Panc1 (cell line): ENCODE results near the gene GBX1. TPM values are rescaled to one million over a fixed set of nuclear protein-coding genes. Genes with fewer than 3 reads are reported as not detected.
A peak's percentile ranks its signal among the peaks of the same experiment; 100 is the strongest.

ENCODE experiments used
- ATAC-seq: fragments of 200-7000 bp; cut with Tn5 transposase; 2 replicates; pipeline ENCODE4 v1.9.1; 2020; ENCODE audit warnings: mild to moderate bottlenecking, moderate library complexity
- BruUV-seq: library from RNA; stranded (reverse); fragments of 400-500 nt; replicated peaks from 2 replicates; lab custom pipeline; 2021; lab: Mats Ljungman, UMichigan
- CTCF ChIA-PET: fragments of 300-600 bp; sonication (Branson Sonifier 250); formaldehyde crosslinking; loops from one replicate; lab custom pipeline; 2022; ENCODE audit warnings: antibody characterized with exemption; lab: Charles Lee
- POLR2A ChIA-PET: fragments of 300-600 bp; sonication (Branson Sonifier 250); formaldehyde crosslinking; loops from one replicate; lab custom pipeline; 2022; ENCODE audit warnings: antibody characterized with exemption; lab: Charles Lee
- DNase-seq: peaks from one replicate; pipeline ENCODE4 v3.0.0-alpha.2; 2010; ENCODE audit warnings: low read depth, low spot score
- H3K27ac ChIP-seq: 2 replicates; pipeline ENCODE4 v1.5.1; 2011; ENCODE audit warnings: mild to moderate bottlenecking, low read length, inconsistent platforms
- H3K27me3 ChIP-seq: fragments of 200-500 bp; sonication (Bioruptor generic); 2 replicates; pipeline ENCODE4 v1.6.0; 2014; ENCODE audit warnings: low read length, inconsistent platforms; ENCODE audit not compliant: control insufficient read depth, insufficient read depth
- H3K36me3 ChIP-seq: fragments of 200-500 bp; sonication (Bioruptor generic); 2 replicates; pipeline ENCODE4 v1.5.1; 2014; ENCODE audit warnings: inconsistent platforms, mild to moderate bottlenecking, low read length, moderate library complexity; ENCODE audit not compliant: control insufficient read depth, insufficient read depth
- H3K4me1 ChIP-seq: 2 replicates; pipeline ENCODE4 v1.5.1; 2011; ENCODE audit warnings: inconsistent platforms, mild to moderate bottlenecking, low read length, moderate library complexity; ENCODE audit not compliant: control insufficient read depth, insufficient read depth
- H3K4me3 ChIP-seq, 2 experiments: 2 replicates each; pipeline ENCODE4 v1.5.1; 2011 to 2012; ENCODE audit warnings: low read depth in 2 of 2, low read length in 2 of 2, mild to moderate bottlenecking in 2 of 2, inconsistent platforms in 1 of 2, moderate library complexity in 1 of 2
- H3K9me3 ChIP-seq: fragments of 200-500 bp; sonication (Bioruptor generic); 2 replicates; pipeline ENCODE4 v1.5.1; 2014; ENCODE audit warnings: low read depth, mild to moderate bottlenecking, inconsistent platforms, low read length, moderate library complexity; ENCODE audit not compliant: control insufficient read depth, insufficient read depth
- POLR2AphosphoS5 ChIP-seq: IDR thresholded peaks from 2 replicates; pipeline ENCODE4 v1.6.1; 2012; ENCODE audit warnings: mild to moderate bottlenecking, low read depth, low read length, moderate library complexity
- SIN3A ChIP-seq: IDR thresholded peaks from 2 replicates; pipeline ENCODE4 v1.6.1; 2012; ENCODE audit warnings: low read depth, mild to moderate bottlenecking, low read length, moderate library complexity, borderline replicate concordance; ENCODE audit not compliant: insufficient read depth
- TCF7L2 ChIP-seq: IDR thresholded peaks from 2 replicates; pipeline ENCODE4 v1.6.1; 2011; ENCODE audit warnings: mild to moderate bottlenecking, low read depth, low read length, inconsistent platforms
- in situ Hi-C: cut with HindIII; loops from 2 replicates; pipeline ENCODE4 v1.10.0; 2016; ENCODE audit warnings: low sequenced_read_pairs, low pct_unique_long_range_greater_than_20kb
- intact Hi-C: fragments of 100-400 bp; cut with micrococcal nuclease; formaldehyde crosslinking; loops from one replicate; pipeline ENCODE4 v1.10.0; 2022; ENCODE audit not compliant: unreplicated experiment
- total RNA-seq: library from RNA; stranded (reverse); gene quantifications from one replicate; pipeline ENCODE4 v1.2.1, GENCODE V29; 2021; ENCODE audit not compliant: unreplicated experiment
- TF ChIP-seq, protein P1 (sequence below), 2 experiments: IDR thresholded peaks; 2 replicates each; pipeline ENCODE4 v1.6.1; 2011 to 2012; ENCODE audit warnings: low read depth in 2 of 2, control low read depth in 1 of 2, low read length in 1 of 2, mild to moderate bottlenecking in 1 of 2, moderate library complexity in 1 of 2; ENCODE audit not compliant: insufficient read depth in 1 of 2
- TF ChIP-seq, protein P2 (sequence below): fragments of 450-650 bp; IDR thresholded peaks from 2 replicates; pipeline ENCODE4 v1.5.1; 2017; ENCODE audit warnings: mild to moderate bottlenecking

The GBX1 gene
- total RNA-seq, 1 experiment from 2014 or later = not detected

DNA sequence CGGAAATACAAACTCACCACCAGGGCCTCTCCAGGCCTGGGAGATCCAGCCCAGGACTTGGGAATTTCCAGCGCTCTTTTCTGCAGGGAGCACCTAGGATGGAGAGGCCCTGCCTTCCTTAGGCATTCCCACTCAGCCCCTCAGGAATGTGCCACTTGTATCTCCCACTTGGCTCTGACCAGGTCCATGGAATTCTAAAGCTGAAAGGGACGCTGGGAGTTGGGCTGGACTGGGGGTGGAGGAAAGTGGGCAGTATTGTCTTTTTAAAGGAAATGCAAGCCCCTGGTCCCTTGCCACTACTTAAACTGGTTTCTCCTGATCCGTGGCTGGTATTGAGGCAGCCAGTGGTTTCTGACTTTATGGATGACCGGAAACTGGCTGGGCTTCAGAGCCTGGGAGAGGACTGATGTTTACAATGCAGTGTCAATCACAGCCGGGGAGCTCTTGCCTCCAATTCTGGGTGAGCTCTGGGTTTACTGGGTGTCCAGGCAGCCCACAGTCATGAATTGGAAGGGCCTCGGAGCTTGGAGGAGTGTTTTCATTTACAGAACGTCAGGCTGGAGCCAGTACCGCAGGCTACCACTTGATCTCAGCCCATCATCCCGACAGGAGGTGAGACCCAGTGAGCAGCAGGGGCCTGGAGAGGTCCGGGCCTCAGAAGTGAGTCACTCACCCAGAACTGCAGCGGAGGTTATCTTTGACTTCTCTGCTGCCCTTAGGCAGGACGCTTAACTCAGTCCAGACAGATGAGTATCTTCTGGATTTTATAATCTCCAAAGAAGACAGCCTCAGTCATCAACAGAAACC lies 53.9 kb downstream of the GBX1 start:
- ChIA-PET CTCF (interaction anchor here (0.9 to 1.0 kb wide), 2 partner anchors 85 to 114 kb away, joined by 3 to 4 read pairs; partner anchors contain the start of genes ABCB8 and ABCF2), POLR2A (no interaction called here)
- Histone ChIP-seq H3K27ac (peak overlapping the region; percentile 65), H3K4me3 (0 out of 4 replicates have a peak overlapping the region, but pooled peaks of 1 of the 2 experiments have one; percentile 17), H3K9me3 (no peaks in the 10 kb centered on the region), H3K27me3 (no peaks in the 10 kb centered on the region), H3K4me1 (peaks cover 14% of the 10 kb centered on the region), H3K36me3 (no peaks in the 10 kb centered on the region)
- BruUV-seq = no TSS peak
- in situ Hi-C loops (no loop called here), intact Hi-C loops (loop anchor here (5.0 kb wide), 2 partner anchors 36 to 216 kb away; no protein-coding TSS in a partner anchor)
- TF ChIP-seq TCF7L2 = peak; percentile 59; the same call in 1 of the 2 replicates
- no peak for TF ChIP-seq SIN3A
- no peak for TF ChIP-seq POLR2AphosphoS5
- ATAC-seq = peak; percentile 44
- DNase-seq = no peak

DNA sequence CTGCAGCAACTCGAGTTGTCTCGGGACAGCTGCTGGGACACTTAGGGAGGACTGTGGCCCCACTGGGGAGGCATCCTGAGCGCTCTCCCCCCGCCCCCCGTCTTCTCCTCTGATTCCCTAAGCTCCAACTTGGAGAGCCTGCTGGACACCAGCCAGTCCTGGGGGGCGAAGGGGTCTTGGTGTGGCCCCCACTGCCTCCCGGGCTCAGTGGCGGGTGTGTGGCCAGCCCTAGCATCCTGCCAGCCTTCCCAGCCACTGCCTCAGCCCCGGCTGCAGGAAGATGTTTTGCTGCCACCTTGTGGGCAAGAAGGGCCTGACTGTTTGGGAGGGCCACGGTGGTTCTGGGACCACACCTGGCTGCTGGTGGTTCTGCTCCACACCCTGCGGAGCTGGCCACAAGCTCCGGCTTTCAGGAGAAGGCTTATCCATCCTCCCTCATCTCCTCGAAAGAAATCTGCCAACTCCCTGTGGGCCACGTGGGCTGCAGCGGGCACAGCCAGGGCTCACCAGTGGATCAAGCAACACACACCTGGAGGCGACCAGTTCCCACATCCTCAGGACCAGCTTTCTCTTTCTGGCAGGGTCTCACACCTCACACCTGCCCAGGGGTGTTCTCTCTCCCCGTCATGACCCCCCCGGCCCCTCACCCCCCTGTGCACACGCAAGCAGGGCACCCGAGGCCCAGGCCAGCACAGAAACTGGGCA lies 56.4 kb downstream of the GBX1 start:
- intact Hi-C loops = loop anchor here (2.0 to 5.0 kb wide), 3 partner anchors 34 to 214 kb away; no protein-coding TSS in a partner anchor
- H3K4me1 ChIP-seq = peaks cover 14% of the 10 kb centered on the region
- in situ Hi-C loops = no loop called here

More for the DNA sequence above, 56.4 kb downstream of the GBX1 start:
- Histone ChIP-seq H3K36me3 (no peaks in the 10 kb centered on the region), H3K27me3 (no peaks in the 10 kb centered on the region), H3K4me3 (no peak overlapping the region), H3K27ac (no peak overlapping the region), H3K9me3 (no peaks in the 10 kb centered on the region)
- TF ChIP-seq POLR2AphosphoS5 (no peak; the same call in 1 of the 2 replicates), TCF7L2 (no peak)
- TF ChIP-seq, protein P1, sequence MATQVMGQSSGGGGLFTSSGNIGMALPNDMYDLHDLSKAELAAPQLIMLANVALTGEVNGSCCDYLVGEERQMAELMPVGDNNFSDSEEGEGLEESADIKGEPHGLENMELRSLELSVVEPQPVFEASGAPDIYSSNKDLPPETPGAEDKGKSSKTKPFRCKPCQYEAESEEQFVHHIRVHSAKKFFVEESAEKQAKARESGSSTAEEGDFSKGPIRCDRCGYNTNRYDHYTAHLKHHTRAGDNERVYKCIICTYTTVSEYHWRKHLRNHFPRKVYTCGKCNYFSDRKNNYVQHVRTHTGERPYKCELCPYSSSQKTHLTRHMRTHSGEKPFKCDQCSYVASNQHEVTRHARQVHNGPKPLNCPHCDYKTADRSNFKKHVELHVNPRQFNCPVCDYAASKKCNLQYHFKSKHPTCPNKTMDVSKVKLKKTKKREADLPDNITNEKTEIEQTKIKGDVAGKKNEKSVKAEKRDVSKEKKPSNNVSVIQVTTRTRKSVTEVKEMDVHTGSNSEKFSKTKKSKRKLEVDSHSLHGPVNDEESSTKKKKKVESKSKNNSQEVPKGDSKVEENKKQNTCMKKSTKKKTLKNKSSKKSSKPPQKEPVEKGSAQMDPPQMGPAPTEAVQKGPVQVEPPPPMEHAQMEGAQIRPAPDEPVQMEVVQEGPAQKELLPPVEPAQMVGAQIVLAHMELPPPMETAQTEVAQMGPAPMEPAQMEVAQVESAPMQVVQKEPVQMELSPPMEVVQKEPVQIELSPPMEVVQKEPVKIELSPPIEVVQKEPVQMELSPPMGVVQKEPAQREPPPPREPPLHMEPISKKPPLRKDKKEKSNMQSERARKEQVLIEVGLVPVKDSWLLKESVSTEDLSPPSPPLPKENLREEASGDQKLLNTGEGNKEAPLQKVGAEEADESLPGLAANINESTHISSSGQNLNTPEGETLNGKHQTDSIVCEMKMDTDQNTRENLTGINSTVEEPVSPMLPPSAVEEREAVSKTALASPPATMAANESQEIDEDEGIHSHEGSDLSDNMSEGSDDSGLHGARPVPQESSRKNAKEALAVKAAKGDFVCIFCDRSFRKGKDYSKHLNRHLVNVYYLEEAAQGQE (IDR thresholded peaks at IDR 0.05; ENCODE audit: insufficient read depth in 1 of 2, low read depth in 2 of 2, low read length in 1 of 2) = peak in 1 of 2 experiments; percentile 60; a peak in 1 of 4 replicates
- TF ChIP-seq, protein P2, sequence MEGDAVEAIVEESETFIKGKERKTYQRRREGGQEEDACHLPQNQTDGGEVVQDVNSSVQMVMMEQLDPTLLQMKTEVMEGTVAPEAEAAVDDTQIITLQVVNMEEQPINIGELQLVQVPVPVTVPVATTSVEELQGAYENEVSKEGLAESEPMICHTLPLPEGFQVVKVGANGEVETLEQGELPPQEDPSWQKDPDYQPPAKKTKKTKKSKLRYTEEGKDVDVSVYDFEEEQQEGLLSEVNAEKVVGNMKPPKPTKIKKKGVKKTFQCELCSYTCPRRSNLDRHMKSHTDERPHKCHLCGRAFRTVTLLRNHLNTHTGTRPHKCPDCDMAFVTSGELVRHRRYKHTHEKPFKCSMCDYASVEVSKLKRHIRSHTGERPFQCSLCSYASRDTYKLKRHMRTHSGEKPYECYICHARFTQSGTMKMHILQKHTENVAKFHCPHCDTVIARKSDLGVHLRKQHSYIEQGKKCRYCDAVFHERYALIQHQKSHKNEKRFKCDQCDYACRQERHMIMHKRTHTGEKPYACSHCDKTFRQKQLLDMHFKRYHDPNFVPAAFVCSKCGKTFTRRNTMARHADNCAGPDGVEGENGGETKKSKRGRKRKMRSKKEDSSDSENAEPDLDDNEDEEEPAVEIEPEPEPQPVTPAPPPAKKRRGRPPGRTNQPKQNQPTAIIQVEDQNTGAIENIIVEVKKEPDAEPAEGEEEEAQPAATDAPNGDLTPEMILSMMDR = peak; percentile 94
- ChIA-PET POLR2A (interaction anchor here (0.7 kb wide), 1 partner anchor 209 kb away, joined by 3 read pairs; no protein-coding TSS in a partner anchor), CTCF (interaction anchor here (0.7 to 1.7 kb wide), 2 partner anchors 34 to 83 kb away, joined by 3 to 7 read pairs; partner anchors contain the start of gene ABCB8)
- ATAC-seq = peak; percentile 84
- BruUV-seq = no TSS peak
- DNase-seq = no peak
